Measurements from ENCODE around the gene IFTAP.
"Not testable (repeated sequence)": the region's sequence is repeated elsewhere in the genome, so short reads cannot be mapped to it uniquely, and the experiment has no call there.

IFTAP gene

GRCh38 chr11:36594316-36594989, at the start of gene IFTAP:
TSS of gene IFTAP (plus strand) at chr11:36594502. CDS start at chr11:36610104, 15,602 bp downstream.
- DNase-seq (ENCODE audit: low read depth, low spot score): no peak

DNA sequence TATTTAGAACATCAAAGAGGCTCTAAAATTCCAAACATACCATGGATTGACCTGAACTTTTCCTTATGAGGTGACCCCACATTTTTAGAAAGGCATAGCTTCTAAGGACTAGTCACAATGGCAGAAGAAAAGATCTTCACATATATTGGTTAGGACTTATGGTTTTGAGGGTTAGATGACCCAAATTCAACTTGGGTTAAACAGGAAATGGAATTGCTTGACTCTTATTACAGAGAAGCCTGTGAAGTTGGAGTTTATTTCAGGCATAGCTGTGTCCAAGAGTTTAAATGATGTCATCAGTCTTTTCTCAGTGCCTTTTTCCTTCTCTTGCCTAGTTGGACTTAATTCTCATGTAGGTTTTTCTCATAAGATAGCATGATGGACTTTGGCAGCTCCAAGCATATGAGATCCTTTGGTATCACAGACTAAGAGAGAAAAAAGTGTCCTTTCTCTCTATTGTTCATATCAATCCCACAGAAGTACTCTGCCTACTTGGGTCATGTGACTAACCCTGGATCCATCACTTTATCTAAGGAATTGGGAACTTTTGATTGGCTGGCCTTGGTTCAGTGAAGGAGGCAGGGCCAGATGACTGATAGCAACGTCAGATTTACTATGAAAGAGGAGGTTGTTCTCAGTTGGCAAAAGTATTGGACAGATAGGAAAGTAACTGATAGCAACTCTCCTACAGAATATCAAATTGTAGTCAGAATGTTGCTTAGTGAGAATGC, 43.8 kb upstream of the IFTAP start:
- no peak for DNase-seq (ENCODE audit: low read depth, low spot score)

DNA sequence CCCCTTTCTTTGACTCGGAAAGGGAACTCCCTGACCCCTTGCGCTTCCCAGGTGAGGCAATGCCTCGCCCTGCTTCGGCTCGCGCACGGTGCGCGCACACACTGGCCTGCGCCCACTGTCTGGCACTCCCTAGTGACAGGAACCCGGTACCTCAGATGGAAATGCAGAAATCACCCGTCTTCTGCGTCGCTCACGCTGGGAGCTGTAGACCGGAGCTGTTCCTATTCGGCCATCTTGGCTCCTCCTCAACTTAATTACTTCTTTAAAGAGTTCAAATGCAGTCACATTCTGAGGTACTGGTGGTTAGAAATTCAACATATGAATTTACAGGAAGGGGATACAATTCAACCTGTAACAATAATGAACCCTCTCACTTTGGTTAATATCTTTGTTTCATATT, 36.9 kb upstream of the IFTAP start:
- DNase-seq (ENCODE audit: low read depth, low spot score): not testable (repeated sequence)

DNA sequence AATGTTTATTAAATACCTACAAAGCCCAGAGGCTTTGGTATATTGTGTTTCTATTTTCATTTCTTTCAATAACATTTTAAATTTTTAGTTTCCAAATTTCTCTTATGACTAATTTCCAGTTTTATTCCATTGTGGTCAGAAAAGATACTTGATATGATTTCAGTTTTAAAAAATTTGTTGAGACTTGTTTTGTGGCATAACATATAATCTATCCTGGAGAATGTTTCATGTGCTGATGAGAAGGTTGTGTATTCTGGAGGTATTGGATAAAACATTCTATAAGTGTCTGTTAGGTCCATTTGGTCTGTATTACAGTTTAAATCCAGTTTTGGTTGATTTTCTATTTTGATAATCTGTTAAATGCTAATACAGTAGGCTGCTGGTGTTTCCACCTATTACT, 36.3 kb upstream of the IFTAP start:
- no peak for DNase-seq (ENCODE audit: low read depth, low spot score)

DNA sequence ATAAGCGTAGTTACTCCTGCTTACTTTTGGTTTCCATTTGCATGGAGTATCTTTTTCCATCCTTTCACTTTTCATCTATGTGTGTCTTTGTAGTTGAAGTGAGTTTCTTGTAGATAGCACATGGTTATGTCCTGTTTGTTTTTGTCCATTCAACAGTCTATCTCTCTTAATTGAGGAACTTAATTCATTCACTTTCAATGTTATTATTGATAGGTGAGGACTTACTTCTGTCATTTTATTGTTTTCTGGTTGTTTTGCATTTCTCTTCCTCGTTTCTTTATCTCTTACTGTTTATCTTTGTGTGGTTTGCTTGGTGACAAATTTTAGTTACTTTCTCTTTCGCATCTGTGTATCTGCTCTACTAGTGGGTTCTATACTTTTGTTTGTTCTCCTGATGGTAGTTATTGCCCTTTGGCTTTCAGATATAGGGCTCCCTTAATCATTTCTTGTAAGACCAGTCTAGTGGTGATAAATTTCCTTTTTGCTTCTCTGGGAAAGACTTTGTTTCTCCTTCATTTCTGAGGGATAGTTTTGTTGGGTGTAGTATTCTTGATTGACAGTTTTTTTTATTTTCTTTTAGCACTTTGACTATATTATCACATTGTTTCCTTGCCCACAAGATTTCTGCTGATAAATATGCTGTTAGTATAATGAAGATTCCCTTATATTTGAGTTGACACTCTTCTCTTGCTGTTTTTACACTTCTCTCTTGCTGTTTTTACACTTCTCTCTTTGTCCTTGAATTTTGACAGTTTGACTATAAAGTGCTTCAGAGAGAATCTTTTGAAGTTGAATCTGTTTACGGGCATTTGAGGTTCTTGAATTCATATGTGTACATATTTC, 35.5 kb upstream of the IFTAP start:
- DNase-seq (ENCODE audit: low read depth, low spot score): no peak

- DNase-seq (ENCODE audit: low read depth, low spot score): no peak
Observed at GRCh38 chr11:36564376-36565030, 29.8 kb upstream of the IFTAP start.

DNA sequence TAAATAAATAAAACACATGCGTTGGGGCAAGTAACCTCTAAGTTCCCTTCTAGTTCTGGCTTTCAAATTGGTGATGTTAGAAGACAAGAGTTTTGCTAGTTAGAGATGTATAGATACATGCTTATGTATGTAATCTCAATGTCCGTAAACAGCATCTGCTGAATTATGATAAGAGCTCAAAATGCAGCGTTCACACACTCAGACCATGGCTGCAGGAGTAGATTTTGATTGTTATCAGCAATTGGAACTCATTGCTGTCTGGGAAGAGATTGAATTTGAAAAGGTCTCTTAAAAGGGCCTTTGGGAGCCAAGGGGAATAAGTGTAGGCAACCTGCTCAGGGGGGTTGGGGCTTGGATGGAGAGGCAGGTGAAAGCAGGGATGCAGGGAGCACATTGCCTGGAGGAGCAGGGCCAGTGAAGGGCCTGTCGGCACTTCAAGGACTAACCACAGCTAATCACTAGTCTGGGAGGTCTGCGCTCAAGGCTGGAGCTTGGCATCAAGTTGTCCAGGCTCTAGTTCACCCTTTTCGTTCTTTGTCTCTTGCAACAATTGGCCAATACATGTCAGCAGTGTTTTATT, 29.2 kb upstream of the IFTAP start:
- DNase-seq (ENCODE audit: low read depth, low spot score): no peak

DNA sequence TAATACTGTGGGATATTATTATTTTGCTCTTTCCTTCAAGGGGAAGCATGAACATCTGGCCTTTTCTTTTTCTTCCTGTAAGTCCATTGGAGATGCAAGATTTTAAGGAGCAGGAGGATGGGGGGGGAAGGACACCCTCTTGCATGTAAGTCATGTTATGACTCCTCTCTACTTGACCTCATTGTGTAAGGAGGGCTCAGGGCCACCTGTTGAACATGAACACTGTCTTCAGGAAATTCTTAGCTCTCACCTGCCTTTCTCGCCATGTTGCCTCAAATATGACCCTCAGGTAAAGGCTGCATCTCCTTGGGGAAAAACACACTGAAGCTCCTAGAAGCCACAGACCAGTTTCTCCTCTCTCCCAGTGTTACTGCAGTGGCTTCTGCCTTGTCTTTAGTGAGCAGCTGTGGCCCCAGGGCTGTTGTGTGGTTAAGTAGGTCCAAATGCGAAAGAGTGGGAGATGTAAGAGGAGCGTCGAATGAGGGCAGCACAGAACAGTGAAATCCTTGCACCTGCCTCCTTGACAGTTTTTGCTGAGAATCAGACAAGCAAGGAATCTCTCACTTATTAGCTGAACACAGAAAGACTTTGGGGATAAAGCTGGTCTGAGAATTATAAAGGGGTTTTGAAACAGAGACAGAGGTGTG, 27.8 kb upstream of the IFTAP start:
- DNase-seq (ENCODE audit: low read depth, low spot score): no peak

DNA sequence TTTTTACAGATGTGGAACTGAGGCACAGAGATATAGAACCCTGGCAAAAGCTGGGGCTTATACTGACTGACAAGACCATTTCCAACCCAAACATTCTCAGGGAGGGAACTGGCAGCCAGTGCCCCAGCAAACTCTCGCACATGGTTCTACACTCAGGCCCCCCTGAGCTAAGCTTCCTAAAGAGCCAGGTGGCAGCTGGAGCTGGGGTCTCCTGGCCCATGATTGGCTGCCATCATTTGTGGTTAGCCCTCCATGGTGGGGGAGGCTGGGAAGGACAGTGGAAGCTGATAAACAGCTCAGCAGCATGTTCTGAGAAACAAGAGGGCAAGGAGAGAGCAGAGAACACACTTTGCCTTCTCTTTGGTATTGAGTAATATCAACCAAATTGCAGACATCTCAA, 26.6 kb upstream of the IFTAP start, which contains the start of gene RAG1:
TSS of gene RAG1 (plus strand) at position 314 of the 400 bp plus-strand sequence. CDS start 5,298 bp downstream, outside the sequence.
- no peak for DNase-seq (ENCODE audit: low read depth, low spot score)

- DNase-seq (ENCODE audit: low read depth, low spot score): no peak
Observed at GRCh38 chr11:36569095-36569494, 25.2 kb upstream of the IFTAP start.

- DNase-seq (ENCODE audit: low read depth, low spot score): no peak
Observed at GRCh38 chr11:36574486-36574885, 19.8 kb upstream of the IFTAP start.

DNA sequence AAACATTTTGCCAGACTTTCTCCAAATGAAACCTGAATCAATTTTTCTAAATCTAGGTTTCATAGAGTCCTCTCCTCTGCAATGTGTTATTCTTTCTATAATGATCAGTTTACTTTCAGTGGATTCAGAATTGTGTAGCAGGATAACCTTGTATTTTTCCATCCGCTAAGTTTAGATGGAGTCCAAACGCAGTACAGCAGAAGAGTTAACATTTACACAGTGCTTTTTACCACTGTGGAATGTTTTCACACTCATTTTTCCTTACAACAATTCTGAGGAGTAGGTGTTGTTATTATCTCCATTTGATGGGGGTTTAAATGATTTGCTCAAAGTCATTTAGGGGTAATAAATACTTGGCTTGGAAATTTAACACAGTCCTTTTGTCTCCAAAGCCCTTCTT, 16.9 kb upstream of the IFTAP start:
- DNase-seq (ENCODE audit: low read depth, low spot score): no peak

- DNase-seq (ENCODE audit: low read depth, low spot score): no peak
Observed at GRCh38 chr11:36577859-36578258, 16.4 kb upstream of the IFTAP start.

- no peak for DNase-seq (ENCODE audit: low read depth, low spot score)
Observed at GRCh38 chr11:36578458-36578857, 15.8 kb upstream of the IFTAP start.

DNA sequence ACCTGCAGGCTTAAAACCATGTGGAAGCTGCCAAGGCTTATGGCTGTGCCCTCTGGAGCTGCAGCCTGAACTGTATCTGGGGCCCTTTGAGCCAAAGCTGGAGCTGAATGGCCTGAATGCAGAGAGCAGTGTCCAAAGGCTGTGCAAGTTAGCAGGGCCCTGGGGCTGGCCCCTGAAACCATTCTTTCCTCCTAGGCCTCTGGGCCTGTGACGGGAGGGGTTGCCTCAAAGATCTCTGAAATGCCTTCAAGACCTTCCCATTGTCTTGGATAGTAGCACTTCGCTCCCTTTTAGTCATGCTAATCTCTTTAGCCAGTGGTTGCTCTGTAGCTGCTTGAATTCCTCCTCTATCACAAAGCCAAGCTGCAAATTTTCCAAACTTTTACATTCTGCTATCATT, 12.8 kb upstream of the IFTAP start:
- no peak for DNase-seq (ENCODE audit: low read depth, low spot score)

- no peak for DNase-seq (ENCODE audit: low read depth, low spot score)
Observed at GRCh38 chr11:36583667-36584066, 10.6 kb upstream of the IFTAP start.

GRCh38 chr11:36586543-36586942, 7.8 kb upstream of the IFTAP start:
- DNase-seq (ENCODE audit: low read depth, low spot score): no peak

DNA sequence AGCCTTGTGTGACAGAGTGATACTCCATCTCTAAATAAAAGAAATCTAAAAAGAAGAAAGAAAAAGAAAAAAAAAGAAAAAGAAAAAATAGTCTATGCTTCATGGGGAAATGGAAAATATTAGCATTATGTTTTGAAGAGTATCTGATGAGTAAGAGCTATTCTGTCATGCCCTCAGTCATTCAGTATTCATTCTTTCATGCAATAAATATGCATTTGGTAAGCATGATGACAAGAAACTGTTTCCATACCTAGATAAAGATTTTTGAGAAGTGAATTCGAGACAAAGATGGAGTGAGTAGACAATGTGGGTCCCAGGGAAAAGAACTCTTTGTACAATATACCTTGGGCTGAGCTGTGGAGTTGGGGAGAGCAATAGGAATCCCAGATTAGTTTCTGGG, 6.2 kb upstream of the IFTAP start:
- no peak for DNase-seq (ENCODE audit: low read depth, low spot score)

DNA sequence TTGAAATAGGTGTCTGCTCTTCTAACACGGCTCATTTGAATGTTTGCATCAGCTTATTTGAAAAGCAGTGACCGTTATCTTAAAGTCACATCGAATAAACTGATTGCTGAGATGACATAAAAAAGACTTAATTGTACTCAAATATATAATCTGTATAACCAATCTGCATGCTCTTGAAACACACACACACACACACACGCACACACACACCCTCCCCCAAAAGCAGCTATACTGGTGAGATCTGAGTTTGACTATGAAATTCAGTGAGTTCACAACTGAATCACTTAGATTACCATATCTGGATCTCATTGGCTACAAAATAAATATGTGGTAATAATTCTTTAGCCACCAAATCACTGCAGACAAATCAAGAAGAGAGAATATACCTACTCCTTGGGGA, 3.8 kb upstream of the IFTAP start:
- DNase-seq (ENCODE audit: low read depth, low spot score): no peak

- no peak for DNase-seq (ENCODE audit: low read depth, low spot score)
Observed at GRCh38 chr11:36591433-36591832, 2.9 kb upstream of the IFTAP start.

GRCh38 chr11:36596880-36597279, 2.6 kb downstream of the IFTAP start:
- no peak for DNase-seq (ENCODE audit: low read depth, low spot score)

Measured in activated naive CD8-positive, alpha-beta T cell treated with anti-CD3 and anti-CD28 coated beads, Interleukin-2, amount 50 U/mL, for 16 hours (primary cell).